Activated naive CD4-positive, alpha-beta T cell treated with anti-CD3 and anti-CD28 coated beads for 36 hours (primary cell): ENCODE results near the gene APOBEC3A. TPM values are rescaled to one million over a fixed set of nuclear protein-coding genes. Genes with fewer than 3 reads are reported as not detected.

Source experiments
- CTCF ChIA-PET: fragments of 350-600 bp; sonication (Branson Sonifier 250); formaldehyde crosslinking; loops from one replicate; lab custom pipeline; 2021; ENCODE audit warnings: antibody characterized with exemption; lab: Charles Lee
- DNase-seq: peaks from one replicate; pipeline ENCODE4 v3.0.0-alpha.2; 2020
- H3K27ac Mint-ChIP-seq: one replicate; pipeline ENCODE4 v1.8.0; 2021; ENCODE audit warnings: mild to moderate bottlenecking, mixed read lengths
- H3K27me3 Mint-ChIP-seq: one replicate; pipeline ENCODE4 v1.8.0; 2021; ENCODE audit warnings: low read depth, mixed read lengths
- H3K36me3 Mint-ChIP-seq: one replicate; pipeline ENCODE4 v1.8.0; 2021; ENCODE audit warnings: low read depth, mixed read lengths
- H3K4me1 Mint-ChIP-seq: one replicate; pipeline ENCODE4 v1.8.0; 2021; ENCODE audit warnings: low read depth, mixed read lengths
- H3K4me3 Mint-ChIP-seq: one replicate; pipeline ENCODE4 v1.8.0; 2021; ENCODE audit warnings: mild to moderate bottlenecking, moderate library complexity, mixed read lengths
- H3K9me3 Mint-ChIP-seq: one replicate; pipeline ENCODE4 v1.8.0; 2021; ENCODE audit warnings: mixed read lengths
- intact Hi-C: fragments of 100-400 bp; cut with micrococcal nuclease; formaldehyde crosslinking; loops from one replicate; pipeline ENCODE4 v1.15.1; 2023
- total RNA-seq, 2 experiments: library from RNA; stranded (reverse); gene quantifications; one replicate each; pipeline ENCODE4 v1.2.3, GENCODE V29; 2021

APOBEC3A gene
- total RNA-seq, 2 experiments from 2014 or later: not detected

DNA sequence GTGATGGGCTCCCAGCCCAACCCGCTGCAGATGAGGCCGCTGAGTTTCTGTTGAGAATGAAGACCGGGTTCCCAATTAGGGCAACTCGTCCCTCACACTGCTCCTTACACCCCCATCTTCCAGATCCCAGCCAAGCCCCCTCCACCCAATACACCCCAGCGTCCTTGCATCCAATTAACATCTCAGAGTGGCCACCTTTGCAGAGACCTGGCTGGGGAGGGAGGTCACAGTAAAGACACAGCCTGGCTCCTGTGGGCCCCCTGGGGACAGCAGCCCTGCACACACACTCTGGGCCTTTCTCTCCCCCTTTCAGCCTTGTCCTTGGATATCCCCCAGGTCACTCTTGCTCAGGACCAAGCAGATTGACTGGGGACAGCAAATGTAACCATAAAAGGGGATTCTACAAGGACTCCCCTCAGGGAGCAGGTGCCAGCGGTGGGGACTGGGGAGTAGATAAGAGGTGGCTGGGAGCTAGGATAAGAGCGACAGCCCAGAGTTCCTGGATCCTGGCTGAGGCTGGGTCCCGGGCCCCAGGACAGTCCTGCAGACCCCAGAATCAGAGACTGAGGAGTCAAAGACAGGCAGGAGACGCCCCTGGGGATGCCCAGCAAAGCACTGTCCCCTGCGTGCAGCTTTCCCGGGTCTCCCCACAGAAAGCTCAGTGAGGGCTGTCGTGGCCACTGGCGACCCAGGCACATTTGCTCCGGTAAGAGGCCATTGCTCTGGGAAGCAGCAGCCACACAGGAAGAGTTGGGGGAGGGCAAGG lies 8.4 kb downstream of the APOBEC3A start:
- CTCF ChIA-PET: interaction anchor here (2.1 kb wide), 1 partner anchor 95 kb away, joined by 8 read pairs; no protein-coding TSS in a partner anchor
- Mint-ChIP-seq H3K27me3 (peaks cover 2% of the 10 kb centered on the region), H3K27ac (no peak overlapping the region)

DNA sequence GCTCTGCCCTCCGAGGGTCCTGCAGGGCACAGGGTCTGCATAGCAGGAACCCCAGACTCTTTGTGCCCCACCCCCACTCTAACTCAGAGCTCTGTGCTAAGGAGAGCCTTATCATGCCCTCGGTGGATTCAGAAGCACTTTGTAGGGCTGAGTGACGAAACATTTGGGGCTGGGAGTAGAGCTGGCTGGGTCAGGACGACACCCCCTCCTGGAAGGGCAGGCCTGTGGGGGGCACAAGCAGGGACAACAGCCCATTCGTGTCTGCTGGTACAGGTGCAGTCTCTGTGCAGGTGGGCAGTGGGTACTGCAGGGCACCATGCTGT lies 8.9 kb downstream of the APOBEC3A start:
- Mint-ChIP-seq H3K4me1 (no peaks in the 10 kb centered on the region), H3K9me3 (no peaks in the 10 kb centered on the region), H3K36me3 (no peaks in the 10 kb centered on the region), H3K27ac (no peak overlapping the region), H3K27me3 (peaks cover 2% of the 10 kb centered on the region), H3K4me3 (no peak overlapping the region)
- no peak for DNase-seq
- CTCF ChIA-PET: interaction anchor here (2.1 kb wide), 1 partner anchor 96 kb away, joined by 8 read pairs; no protein-coding TSS in a partner anchor
- intact Hi-C loops: no loop called here

More for the DNA sequence above, 8.4 kb downstream of the APOBEC3A start:
- Mint-ChIP-seq H3K4me3 (no peak overlapping the region), H3K9me3 (no peaks in the 10 kb centered on the region), H3K4me1 (no peaks in the 10 kb centered on the region), H3K36me3 (no peaks in the 10 kb centered on the region)
- no peak for DNase-seq
- intact Hi-C loops: no loop called here

DNA sequence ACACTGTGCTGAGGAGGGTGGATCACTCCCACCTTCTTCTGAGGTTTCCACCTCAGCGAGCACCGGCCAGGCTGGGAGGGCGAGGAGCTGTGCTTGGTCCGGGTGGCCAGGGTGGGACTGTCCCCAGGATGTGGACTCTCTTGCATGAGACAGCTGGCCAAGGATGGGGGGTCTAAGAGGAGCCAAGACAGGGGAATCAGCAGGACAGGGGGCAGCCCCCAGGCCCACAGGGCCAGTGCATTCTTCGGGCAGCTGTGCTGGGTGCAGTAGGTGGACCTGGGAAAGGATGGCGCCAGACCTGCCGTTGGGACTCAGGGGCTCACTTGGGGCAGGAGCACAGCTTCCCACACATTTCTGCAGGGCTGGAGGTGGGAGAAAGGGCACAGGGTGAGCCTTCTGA lies 9.5 kb downstream of the APOBEC3A start:
- CTCF ChIA-PET: interaction anchor here (2.1 kb wide), 1 partner anchor 96 kb away, joined by 8 read pairs; no protein-coding TSS in a partner anchor
- no peak for DNase-seq
- no peaks in the 10 kb centered on the region for H3K4me1 Mint-ChIP-seq
- peaks cover 2% of the 10 kb centered on the region for H3K27me3 Mint-ChIP-seq
- intact Hi-C loops: no loop called here
- no peak overlapping the region for H3K27ac Mint-ChIP-seq
- no peak overlapping the region for H3K4me3 Mint-ChIP-seq
- no peaks in the 10 kb centered on the region for H3K36me3 Mint-ChIP-seq
- H3K9me3 Mint-ChIP-seq: no peaks in the 10 kb centered on the region

DNA sequence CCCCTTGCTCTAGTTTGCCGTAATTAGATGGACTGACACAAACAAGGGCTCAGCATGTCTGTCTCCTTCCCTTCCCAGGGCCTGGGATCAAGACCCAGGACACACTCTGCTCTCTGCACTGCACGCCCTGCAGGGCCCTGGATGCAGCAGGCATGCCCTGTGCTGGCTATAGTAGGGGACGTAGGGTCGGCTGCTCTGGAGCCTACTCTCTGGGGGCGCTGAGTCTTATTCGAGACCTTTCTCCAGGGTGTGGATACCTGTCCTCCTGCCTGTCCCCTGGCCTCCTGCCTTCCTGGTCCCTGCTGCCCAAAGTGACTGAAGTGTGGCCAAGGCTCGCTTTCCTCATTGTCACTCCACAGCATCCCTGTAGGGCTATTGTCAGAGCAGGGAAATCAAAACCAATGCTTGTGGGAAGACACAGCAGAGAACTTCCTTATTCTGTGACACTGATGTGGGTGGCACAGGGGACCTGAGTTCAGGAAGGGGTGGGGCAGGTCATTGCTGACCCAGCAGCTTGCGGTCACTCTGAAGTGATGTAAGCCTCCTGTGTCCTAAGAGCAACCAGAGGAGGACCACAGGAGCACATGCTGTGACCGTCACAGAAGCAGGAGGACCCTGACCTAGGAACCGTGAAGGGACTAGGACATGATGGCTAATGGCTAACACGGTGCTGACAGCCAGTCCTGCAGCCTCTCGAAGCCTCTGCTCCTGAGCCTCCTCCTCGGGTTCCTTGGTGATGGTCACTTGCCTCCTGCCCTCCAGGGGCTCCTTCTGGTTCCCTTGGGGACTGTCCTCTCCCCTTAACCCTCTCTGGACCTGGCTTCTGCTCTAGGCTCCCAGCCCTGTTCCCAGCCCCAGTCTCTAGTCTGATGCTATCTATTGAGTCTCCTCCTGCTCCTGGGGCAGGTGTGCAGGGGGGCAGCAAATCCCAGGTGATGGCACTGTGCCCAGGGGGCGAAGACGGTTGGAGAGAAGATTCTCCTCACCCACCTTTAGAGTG lies 10.3 kb downstream of the APOBEC3A start:
- intact Hi-C loops: no loop called here
- H3K9me3 Mint-ChIP-seq: no peaks in the 10 kb centered on the region
- no peaks in the 10 kb centered on the region for H3K36me3 Mint-ChIP-seq
- H3K4me3 Mint-ChIP-seq: no peak overlapping the region
- H3K27ac Mint-ChIP-seq: no peak overlapping the region
- no peaks in the 10 kb centered on the region for H3K4me1 Mint-ChIP-seq
- no peak for DNase-seq
- CTCF ChIA-PET: interaction anchor here (1.4 to 2.1 kb wide), 2 partner anchors 97 to 98 kb away, joined by 5 to 8 read pairs; no protein-coding TSS in a partner anchor
- H3K27me3 Mint-ChIP-seq: peaks cover 2% of the 10 kb centered on the region

DNA sequence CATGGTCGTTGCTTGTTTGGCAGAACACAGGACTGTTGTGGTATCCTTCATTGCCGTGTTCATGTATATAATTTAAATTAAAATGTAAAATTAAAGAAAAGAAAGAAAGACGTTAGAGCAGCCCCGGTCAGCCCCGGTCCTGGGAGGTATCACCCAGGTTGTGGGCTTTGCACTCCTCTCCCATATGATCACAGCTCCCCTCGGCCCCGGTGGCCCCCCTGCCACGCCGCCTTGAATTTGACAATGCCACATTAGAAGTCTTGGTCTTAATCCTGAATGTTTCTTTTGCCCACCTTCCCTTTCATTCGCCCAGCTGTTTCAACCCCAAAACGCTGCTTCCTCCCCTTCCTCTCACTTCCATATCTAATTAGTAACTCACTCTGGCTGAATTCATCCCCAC lies 11.4 kb downstream of the APOBEC3A start:
- intact Hi-C loops: no loop called here
- Mint-ChIP-seq H3K9me3 (no peaks in the 10 kb centered on the region), H3K27me3 (peaks cover 2% of the 10 kb centered on the region), H3K4me3 (no peak overlapping the region), H3K36me3 (no peaks in the 10 kb centered on the region), H3K27ac (no peak overlapping the region), H3K4me1 (peaks cover 1% of the 10 kb centered on the region)
- CTCF ChIA-PET: interaction anchor here (0.6 to 1.4 kb wide), 3 partner anchors 38 to 188 kb away, joined by 3 to 5 read pairs (median 3); no protein-coding TSS in a partner anchor
- DNase-seq: no peak

DNA sequence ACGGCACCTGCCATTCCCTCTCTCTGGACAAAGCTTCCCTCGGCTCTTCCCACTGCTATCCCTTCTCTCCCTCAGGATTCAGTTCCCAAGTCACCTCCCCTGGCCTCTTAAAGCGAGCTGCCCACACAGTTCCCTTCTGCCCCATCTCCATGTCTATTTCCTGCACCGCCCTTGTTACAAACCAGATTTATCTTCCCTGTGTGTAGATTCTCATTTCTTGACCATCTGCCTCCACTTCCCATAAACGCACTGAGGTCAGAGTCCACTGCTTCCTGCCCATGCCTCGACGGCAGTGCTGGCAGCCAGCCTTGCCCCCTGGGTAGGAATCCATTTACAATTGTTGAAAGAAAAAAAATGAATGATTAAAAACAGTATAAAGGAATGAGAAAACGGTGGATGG lies 13.1 kb downstream of the APOBEC3A start:
- peaks cover 1% of the 10 kb centered on the region for H3K4me1 Mint-ChIP-seq
- CTCF ChIA-PET: interaction anchor here (0.6 to 7.3 kb wide), 3 partner anchors 11 to 101 kb away, joined by 3 to 64 read pairs (median 3); no protein-coding TSS in a partner anchor
- intact Hi-C loops: no loop called here
- H3K9me3 Mint-ChIP-seq: no peaks in the 10 kb centered on the region
- H3K36me3 Mint-ChIP-seq: no peaks in the 10 kb centered on the region
- peaks cover 2% of the 10 kb centered on the region for H3K27me3 Mint-ChIP-seq
- no peak overlapping the region for H3K4me3 Mint-ChIP-seq
- no peak overlapping the region for H3K27ac Mint-ChIP-seq
- no peak for DNase-seq

DNA sequence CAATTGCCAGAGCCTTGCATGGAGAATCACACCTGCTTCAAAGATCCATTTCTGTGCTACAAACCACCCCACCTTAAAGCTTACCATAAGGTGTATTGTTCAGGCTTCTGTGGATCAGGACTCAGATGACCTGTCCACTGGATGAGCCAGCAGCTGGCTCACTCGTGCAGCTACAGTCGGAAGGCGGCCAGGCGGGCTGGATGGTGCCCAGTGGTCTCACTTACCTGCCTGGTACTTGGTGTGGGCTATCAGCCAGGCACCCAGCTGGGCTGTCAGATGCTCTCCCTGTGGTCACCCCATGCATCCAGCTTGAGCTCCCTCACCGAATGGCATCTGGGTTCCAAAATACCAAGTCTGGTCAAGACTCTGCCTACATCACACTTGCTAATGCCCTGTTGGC lies 13.8 kb downstream of the APOBEC3A start:
- Mint-ChIP-seq H3K4me3 (no peak overlapping the region), H3K4me1 (peaks cover 1% of the 10 kb centered on the region)

DNA sequence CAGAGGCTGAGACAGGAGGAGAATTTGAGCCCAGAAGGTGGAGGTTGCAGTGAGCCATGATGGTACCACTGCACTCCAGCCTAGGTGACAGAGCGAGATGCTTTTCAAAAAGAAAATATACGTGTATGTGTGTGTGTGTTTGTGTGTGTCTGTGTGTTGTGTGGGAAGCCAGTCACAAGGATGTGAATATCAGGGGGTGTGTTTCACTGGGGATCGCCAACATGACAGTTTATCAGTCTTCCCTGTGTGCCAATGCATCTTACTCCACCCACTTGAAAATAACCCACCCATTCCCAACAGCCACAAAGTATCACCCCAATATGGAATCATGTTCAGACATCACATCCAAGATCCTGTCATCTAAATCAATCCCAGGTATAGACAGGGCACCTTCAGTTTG lies 14.4 kb downstream of the APOBEC3A start:
- CTCF ChIA-PET: interaction anchor here (7.3 kb wide), 1 partner anchor 32 kb away, joined by 64 read pairs; no protein-coding TSS in a partner anchor
- intact Hi-C loops: no loop called here
- H3K27ac Mint-ChIP-seq: no peak overlapping the region
- no peaks in the 10 kb centered on the region for H3K36me3 Mint-ChIP-seq
- peaks cover 1% of the 10 kb centered on the region for H3K4me1 Mint-ChIP-seq
- DNase-seq: no peak
- no peak overlapping the region for H3K4me3 Mint-ChIP-seq
- peaks cover 2% of the 10 kb centered on the region for H3K27me3 Mint-ChIP-seq
- no peaks in the 10 kb centered on the region for H3K9me3 Mint-ChIP-seq

More for the DNA sequence above, 13.8 kb downstream of the APOBEC3A start:
- Mint-ChIP-seq H3K27ac (no peak overlapping the region), H3K36me3 (no peaks in the 10 kb centered on the region), H3K9me3 (no peaks in the 10 kb centered on the region), H3K27me3 (peaks cover 2% of the 10 kb centered on the region)
- intact Hi-C loops: no loop called here
- CTCF ChIA-PET: interaction anchor here (0.6 to 7.3 kb wide), 3 partner anchors 10 to 101 kb away, joined by 3 to 64 read pairs (median 3); no protein-coding TSS in a partner anchor
- no peak for DNase-seq

DNA sequence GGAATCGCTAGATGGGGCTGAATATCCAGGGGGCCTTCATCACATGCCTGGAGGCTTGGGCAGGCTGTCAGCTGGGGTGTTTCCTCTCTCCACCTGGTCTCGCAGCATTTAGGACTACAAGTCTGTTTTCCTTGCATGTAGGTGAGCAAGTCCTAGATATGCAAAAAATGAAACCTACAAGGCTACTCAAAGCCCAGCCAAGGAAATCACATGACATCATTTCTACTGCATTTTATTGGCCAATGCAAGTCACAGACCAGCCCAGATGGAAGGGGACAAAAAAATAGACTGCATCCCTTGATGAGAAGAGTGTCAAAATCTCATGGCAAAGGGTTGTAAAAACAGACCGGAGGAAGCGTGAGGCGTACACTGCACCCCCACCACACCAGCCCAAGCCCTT lies 15.1 kb downstream of the APOBEC3A start:
- H3K27ac Mint-ChIP-seq: no peak overlapping the region
- peaks cover 2% of the 10 kb centered on the region for H3K9me3 Mint-ChIP-seq
- DNase-seq: no peak
- intact Hi-C loops: no loop called here
- H3K4me1 Mint-ChIP-seq: peaks cover 4% of the 10 kb centered on the region
- no peak overlapping the region for H3K4me3 Mint-ChIP-seq
- CTCF ChIA-PET: interaction anchor here (1.2 to 7.3 kb wide), 5 partner anchors 10 to 31 kb away, joined by 3 to 64 read pairs (median 4); partner anchors contain the start of gene APOBEC3B
- no peaks in the 10 kb centered on the region for H3K36me3 Mint-ChIP-seq
- peaks cover 2% of the 10 kb centered on the region for H3K27me3 Mint-ChIP-seq

DNA sequence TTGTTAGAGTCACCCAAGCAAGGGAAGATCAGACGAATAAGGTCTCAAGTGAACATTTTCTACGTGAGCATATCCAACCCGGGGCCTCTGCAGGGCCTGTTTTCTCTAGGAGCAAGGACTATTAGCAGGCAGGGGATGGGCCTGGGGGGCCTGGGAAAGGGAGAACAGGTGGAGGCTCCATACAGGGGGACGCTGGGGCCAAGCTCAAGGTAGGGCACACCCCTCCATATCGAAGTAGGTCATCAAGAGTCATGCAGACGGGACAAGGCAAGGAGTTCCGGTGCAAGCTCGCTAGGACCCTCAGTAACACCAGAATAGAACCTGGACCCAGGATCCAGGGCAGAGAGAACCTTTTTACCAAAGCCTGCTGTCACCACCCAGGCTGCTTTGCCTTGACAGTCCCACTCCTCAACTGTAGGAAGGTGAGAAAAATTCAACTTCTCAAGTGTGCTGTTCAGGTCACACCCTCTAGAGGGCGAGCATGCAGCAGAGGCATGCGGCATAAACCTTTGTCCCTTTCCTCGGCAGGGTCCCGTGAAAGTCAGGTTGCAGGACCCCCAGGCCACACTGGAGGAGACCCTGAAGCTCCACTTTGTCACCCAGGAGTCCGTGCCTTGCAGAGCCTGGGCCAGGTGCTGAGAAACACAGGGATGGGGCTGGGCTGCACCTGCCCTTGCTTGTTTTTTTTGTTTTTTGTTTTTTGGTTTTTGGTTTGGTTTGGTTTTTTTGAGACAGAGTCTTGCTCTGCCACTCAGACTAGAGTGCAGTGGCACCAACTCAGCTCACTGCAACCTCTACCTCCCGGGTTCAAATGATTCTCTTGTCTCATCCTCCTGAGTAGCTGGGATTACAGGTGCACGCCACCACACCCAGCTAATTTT lies 16.1 kb downstream of the APOBEC3A start:
- intact Hi-C loops: loop anchor here (1.0 kb wide), 2 partner anchors 30 to 145 kb away; no protein-coding TSS in a partner anchor
- H3K4me3 Mint-ChIP-seq: no peak overlapping the region
- peaks cover 4% of the 10 kb centered on the region for H3K4me1 Mint-ChIP-seq
- CTCF ChIA-PET: interaction anchor here (0.6 to 7.3 kb wide), 21 partner anchors 9 to 921 kb away, joined by 3 to 64 read pairs (median 4); partner anchors contain the start of genes APOBEC3A, APOBEC3B and CBX6
- no peak overlapping the region for H3K27ac Mint-ChIP-seq
- peak; percentile 77 for DNase-seq
- H3K27me3 Mint-ChIP-seq: peaks cover 2% of the 10 kb centered on the region
- peaks cover 2% of the 10 kb centered on the region for H3K9me3 Mint-ChIP-seq
- no peaks in the 10 kb centered on the region for H3K36me3 Mint-ChIP-seq

DNA sequence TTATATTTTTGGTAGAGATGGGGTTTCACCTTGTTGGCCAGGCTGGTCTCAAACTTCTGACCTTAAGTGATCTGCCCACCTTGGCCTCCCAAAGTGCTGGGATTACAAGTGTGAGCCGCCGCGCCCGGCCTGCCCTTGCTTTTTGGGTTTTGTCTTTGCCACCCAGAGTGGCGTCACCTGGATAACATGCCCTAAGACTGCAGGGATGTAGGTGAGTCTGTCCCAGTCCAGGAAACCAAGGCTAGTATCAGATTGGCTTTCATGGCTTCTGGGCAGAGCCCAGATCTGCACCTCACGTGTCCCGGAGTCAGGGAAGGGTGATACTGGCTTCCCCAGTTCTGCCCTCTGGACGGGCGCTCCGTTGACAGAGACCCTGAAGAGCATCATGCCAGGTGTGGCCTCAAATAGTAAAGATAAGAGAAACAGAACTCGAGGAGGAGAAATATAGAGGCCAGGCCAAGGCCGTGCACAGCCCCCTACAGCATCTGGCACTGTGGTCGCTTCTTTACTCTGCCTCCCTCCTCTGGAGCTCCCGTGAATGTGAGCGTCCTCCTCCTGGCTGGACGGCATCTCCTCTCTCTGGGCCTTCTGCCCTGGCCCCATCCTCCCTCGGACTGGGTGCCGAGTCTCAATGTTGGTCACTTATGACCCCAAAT lies 16.9 kb downstream of the APOBEC3A start:
- CTCF ChIA-PET: interaction anchor here (0.8 to 7.3 kb wide), 15 partner anchors 10 to 343 kb away, joined by 3 to 64 read pairs (median 4); partner anchors contain the start of genes APOBEC3A, CBX6 and GTPBP1
- Mint-ChIP-seq H3K4me1 (peaks cover 4% of the 10 kb centered on the region), H3K4me3 (no peak overlapping the region), H3K27ac (no peak overlapping the region), H3K27me3 (peaks cover 2% of the 10 kb centered on the region), H3K9me3 (peaks cover 2% of the 10 kb centered on the region), H3K36me3 (no peaks in the 10 kb centered on the region)
- DNase-seq: no peak
- intact Hi-C loops: no loop called here
